GM23248 (cell line): ENCODE data around the gene TMEM231. TPM values are rescaled to one million over a fixed set of nuclear protein-coding genes. Genes with fewer than 3 reads are reported as not detected.

Source experiments
- DNase-seq: peaks from one replicate; pipeline ENCODE4 v3.0.0-alpha.2; 2015
- H2AFZ ChIP-seq: fragments of 200-600 bp; sonication (generic); 2 replicates; pipeline ENCODE4 v1.6.1; 2016; ENCODE audit warnings: antibody characterized with exemption
- H3F3A ChIP-seq: fragments of 200-600 bp; sonication (generic); 2 replicates; pipeline ENCODE4 v1.6.1; 2016; ENCODE audit warnings: mild to moderate bottlenecking, antibody characterized with exemption, mixed run types; ENCODE audit not compliant: insufficient read depth
- H3K27ac ChIP-seq: fragments of 200-600 bp; sonication (generic); 2 replicates; pipeline ENCODE4 v1.5.1; 2016; ENCODE audit warnings: mild to moderate bottlenecking
- H3K27me3 ChIP-seq: fragments of 200-600 bp; sonication (generic); replicated peaks from 2 replicates; pipeline ENCODE4 v1.6.1; 2016; ENCODE audit warnings: mild to moderate bottlenecking; ENCODE audit not compliant: insufficient read depth
- H3K36me3 ChIP-seq: fragments of 200-600 bp; sonication (generic); 2 replicates; pipeline ENCODE4 v1.6.1; 2016; ENCODE audit warnings: low read depth, mild to moderate bottlenecking
- H3K4me1 ChIP-seq: fragments of 200-600 bp; sonication (generic); 2 replicates; pipeline ENCODE4 v1.6.1; 2016; ENCODE audit warnings: mild to moderate bottlenecking; ENCODE audit not compliant: insufficient read depth
- H3K4me2 ChIP-seq: fragments of 200-600 bp; sonication (generic); one replicate; pipeline ENCODE4 v1.6.1; 2016; ENCODE audit warnings: mild to moderate bottlenecking; ENCODE audit not compliant: unreplicated experiment
- H3K4me3 ChIP-seq: fragments of 200-600 bp; sonication (generic); 2 replicates; pipeline ENCODE4 v1.5.1; 2016; ENCODE audit warnings: mild to moderate bottlenecking
- H3K79me2 ChIP-seq: fragments of 200-600 bp; sonication (generic); 2 replicates; pipeline ENCODE4 v1.6.1; 2016; ENCODE audit warnings: mild to moderate bottlenecking; ENCODE audit not compliant: insufficient read depth
- H3K9ac ChIP-seq: fragments of 200-600 bp; sonication (generic); 2 replicates; pipeline ENCODE4 v1.6.1; 2016; ENCODE audit warnings: mild to moderate bottlenecking
- H3K9me2 ChIP-seq: fragments of 200-600 bp; sonication (generic); 2 replicates; pipeline ENCODE4 v1.6.1; 2016; ENCODE audit warnings: mixed run types, mild to moderate bottlenecking, moderate library complexity; ENCODE audit not compliant: insufficient read depth
- H3K9me3 ChIP-seq: fragments of 200-600 bp; sonication (generic); one replicate; pipeline ENCODE4 v1.6.1; 2017; ENCODE audit warnings: low read depth
- H4K20me1 ChIP-seq: fragments of 200-600 bp; sonication (generic); 2 replicates; pipeline ENCODE4 v1.6.0; 2016; ENCODE audit not compliant: insufficient read depth
- EZH2 ChIP-seq: fragments of 200-600 bp; sonication (generic); IDR thresholded peaks from 2 replicates; pipeline ENCODE4 v1.6.1; 2018; ENCODE audit warnings: antibody characterized with exemption, mild to moderate bottlenecking; ENCODE audit not compliant: insufficient read depth, poor library complexity, severe bottlenecking
- EZH2phosphoT487 ChIP-seq: fragments of 200-600 bp; sonication (generic); IDR thresholded peaks from 2 replicates; pipeline ENCODE4 v1.6.1; 2018; ENCODE audit warnings: antibody characterized with exemption, moderate library complexity, mild to moderate bottlenecking, low read depth; ENCODE audit not compliant: insufficient read depth
- WGBS, 2 experiments: methylation state at CpG; one replicate each; pipeline ENCODE4 v1.1.6; 2015 to 2017; ENCODE audit warnings: low lambda C conversion rate in 2 of 2, low coverage in 1 of 2; ENCODE audit errors: missing lambda C conversion rate in 2 of 2; 5-methylcytosine and 5-hydroxymethylcytosine counted together
- in situ Hi-C: fragments of 300-500 bp; cut with MboI; formaldehyde crosslinking; loops from 2 replicates; pipeline ENCODE4 v1.15.0; 2020
- polyA plus RNA-seq: library from polyadenylated mRNA; unstranded; fragments of >200 nt; fragmentation: Nextera tagmentation; extraction: Ambion mirVana; gene quantifications from 2 replicates; pipeline ENCODE4 v1.2.1, GENCODE V29; 2016
- total RNA-seq: library from RNA; depleted of rRNA; stranded (reverse); fragments of >200 nt; shearing (Covaris generic); gene quantifications from 2 replicates; pipeline ENCODE4 v1.2.3, GENCODE V29; 2014

The TMEM231 gene
- total and polyA plus RNA-seq, 2 experiments from 2014 or later: 13.5 to 20.3 TPM

GRCh38 chr16:75572864-75573542 is 17.0 kb upstream of the TMEM231 start:
- no peak for TF ChIP-seq EZH2phosphoT487
- TF ChIP-seq EZH2: no peak
- Histone ChIP-seq H3K36me3 (peaks cover 66% of the 10 kb centered on the region), H3K4me2 (no peak overlapping the region), H3F3A (no peaks in the 10 kb centered on the region), H3K9me3 (no peaks in the 10 kb centered on the region), H2AFZ (no peak overlapping the region), H3K27me3 (no peaks in the 10 kb centered on the region), H3K4me3 (no peak overlapping the region), H3K4me1 (no peaks in the 10 kb centered on the region), H3K79me2 (peaks cover 69% of the 10 kb centered on the region), H4K20me1 (peaks cover 4% of the 10 kb centered on the region; the same call in 1 of the 2 replicates), H3K27ac (no peak overlapping the region), H3K9ac (no peak overlapping the region), H3K9me2 (no peaks in the 10 kb centered on the region)
- no peak for DNase-seq
- 93 to 94% methylated on average over 3 of the region's 3 CpGs for WGBS, 2 experiments
- in situ Hi-C loops: no loop called here

GRCh38 chr16:75570396-75571065 is 14.5 kb upstream of the TMEM231 start:
- Histone ChIP-seq H3K4me2 (no peak overlapping the region), H3F3A (0 out of 2 replicates have a peak, but pooled peaks cover 1% of the 10 kb centered on the region), H3K9me2 (no peaks in the 10 kb centered on the region), H3K27me3 (no peaks in the 10 kb centered on the region), H3K36me3 (peaks cover 51% of the 10 kb centered on the region), H3K4me3 (no peak overlapping the region), H3K79me2 (peaks cover 87% of the 10 kb centered on the region), H2AFZ (no peak overlapping the region), H4K20me1 (peaks cover 7% of the 10 kb centered on the region; the same call in 1 of the 2 replicates), H3K9ac (no peak overlapping the region), H3K27ac (no peak overlapping the region), H3K9me3 (no peaks in the 10 kb centered on the region), H3K4me1 (peaks cover 11% of the 10 kb centered on the region; the same call in 1 of the 2 replicates)
- no peak for TF ChIP-seq EZH2phosphoT487
- TF ChIP-seq EZH2: no peak
- in situ Hi-C loops: no loop called here
- no peak for DNase-seq
- 66 to 70% methylated on average over 5 of the region's 5 CpGs for WGBS, 2 experiments

GRCh38 chr16:75567911-75568310 is 11.9 kb upstream of the TMEM231 start:
- 81 to 88% methylated on average over 4 of the region's 4 CpGs for WGBS, 2 experiments

GRCh38 chr16:75566758-75567255 is 10.8 kb upstream of the TMEM231 start:
- Histone ChIP-seq H3K4me2 (peak overlapping the region; percentile 98), H3K9me2 (no peaks in the 10 kb centered on the region), H3K4me1 (peaks cover 18% of the 10 kb centered on the region; the same call in 1 of the 2 replicates), H4K20me1 (peaks cover 4% of the 10 kb centered on the region; the same call in 1 of the 2 replicates), H3K36me3 (peaks cover 35% of the 10 kb centered on the region), H3K9ac (peak overlapping the region; percentile 80), H3F3A (peaks cover 14% of the 10 kb centered on the region; the same call in 1 of the 2 replicates), H3K79me2 (peaks cover 53% of the 10 kb centered on the region), H3K27me3 (no peaks in the 10 kb centered on the region), H3K4me3 (peak overlapping the region; percentile 88), H3K9me3 (no peaks in the 10 kb centered on the region), H2AFZ (peak overlapping the region; percentile 99), H3K27ac (peak overlapping the region; percentile 2; the same call in 1 of the 2 replicates)
- in situ Hi-C loops: no loop called here
- TF ChIP-seq EZH2phosphoT487 (no peak), EZH2 (no peak)
- peak; percentile 58 for DNase-seq
- WGBS, 2 experiments: 1% methylated on average over 24 to 32 of the region's 32 CpGs

More at GRCh38 chr16:75567911-75568310, 11.9 kb upstream of the TMEM231 start:
- TF ChIP-seq EZH2phosphoT487: no peak
- TF ChIP-seq EZH2: no peak
- no peak overlapping the region for H3K9ac ChIP-seq
- in situ Hi-C loops: no loop called here
- H3K4me1 ChIP-seq: peaks cover 18% of the 10 kb centered on the region; the same call in 1 of the 2 replicates
- no peak overlapping the region for H3K4me2 ChIP-seq
- peaks cover 42% of the 10 kb centered on the region for H3K36me3 ChIP-seq
- no peaks in the 10 kb centered on the region for H3K27me3 ChIP-seq
- H3K79me2 ChIP-seq: peaks cover 63% of the 10 kb centered on the region
- H2AFZ ChIP-seq: no peak overlapping the region
- DNase-seq: no peak
- no peak overlapping the region for H3K27ac ChIP-seq
- peaks cover 14% of the 10 kb centered on the region; the same call in 1 of the 2 replicates for H3F3A ChIP-seq
- no peaks in the 10 kb centered on the region for H3K9me3 ChIP-seq
- H4K20me1 ChIP-seq: peaks cover 4% of the 10 kb centered on the region; the same call in 1 of the 2 replicates
- H3K9me2 ChIP-seq: no peaks in the 10 kb centered on the region
- H3K4me3 ChIP-seq: 0 out of 2 replicates have a peak overlapping the region, but pooled peaks have one; percentile 88
